BJ (cell line): ENCODE results near the gene DNAAF3. TPM values are rescaled to one million over a fixed set of nuclear protein-coding genes. Genes with fewer than 3 reads are reported as not detected.
A peak's percentile ranks its signal among the peaks of the same experiment; 100 is the strongest.

ENCODE experiments used
- CTCF ChIA-PET: fragments of 350-600 bp; formaldehyde crosslinking; extraction: SDS; loops from one replicate; lab custom pipeline; 2021; ENCODE audit warnings: antibody characterized with exemption, inconsistent platforms; lab: Yijun Ruan, JAX
- POLR2A ChIA-PET: fragments of 300-600 bp; sonication (Branson Sonifier 250); formaldehyde crosslinking; extraction: SDS; loops from one replicate; lab custom pipeline; 2021; ENCODE audit warnings: antibody characterized with exemption; lab: Charles Lee
- DNase-seq: peaks from one replicate; pipeline ENCODE4 v3.0.0-alpha.2; 2011; ENCODE audit warnings: low read depth
- H3K27me3 ChIP-seq: 2 replicates; pipeline ENCODE4 v1.6.0; 2011; ENCODE audit warnings: low read length; ENCODE audit not compliant: control insufficient read depth, insufficient read depth
- H3K36me3 ChIP-seq: 2 replicates; pipeline ENCODE4 v1.5.1; 2011; ENCODE audit warnings: low read length; ENCODE audit not compliant: control insufficient read depth, insufficient read depth
- H3K4me3 ChIP-seq: 2 replicates; pipeline ENCODE4 v1.5.1; 2011; ENCODE audit warnings: low read depth, mild to moderate bottlenecking, control low read depth, low read length
- CTCF ChIP-seq: IDR thresholded peaks from 2 replicates; pipeline ENCODE4 v1.5.1; 2011; ENCODE audit warnings: low read depth, mild to moderate bottlenecking, control low read depth, inconsistent platforms, low read length, moderate library complexity; ENCODE audit not compliant: insufficient read depth
- polyA plus RNA-seq: library from polyadenylated mRNA; depleted of rRNA; stranded (reverse); fragments of >200 nt; gene quantifications from 2 replicates; pipeline ENCODE4 v1.2.3, GENCODE V29; 2011

The DNAAF3 gene
- polyA plus RNA-seq, 1 experiment: 0.39 TPM

- Histone ChIP-seq H3K4me3 (no peak overlapping the region), H3K27me3 (peaks cover 7% of the 10 kb centered on the region; the same call in 1 of the 2 replicates), H3K36me3 (no peaks in the 10 kb centered on the region)
- POLR2A ChIA-PET: no interaction called here
- no peak for DNase-seq
- CTCF ChIA-PET: interaction anchor here (0.7 to 3.0 kb wide), 26 partner anchors 9 to 487 kb away, joined by 3 to 43 read pairs (median 6); partner anchors contain the start of genes BRSK1, PPP6R1, RDH13 and ZNF784
- TF ChIP-seq CTCF: peak; percentile 98
Measured at GRCh38 chr19:55160128-55160985, 6.1 kb downstream of the DNAAF3 start.

GRCh38 chr19:55158848-55159749 is 7.3 kb downstream of the DNAAF3 start:
- TF ChIP-seq CTCF: no peak
- ChIA-PET CTCF (interaction anchor here (0.7 to 3.0 kb wide), 17 partner anchors 8 to 315 kb away, joined by 3 to 43 read pairs (median 8); partner anchors contain the start of genes PPP6R1 and RDH13), POLR2A (no interaction called here)
- H3K27me3 ChIP-seq: peaks cover 7% of the 10 kb centered on the region; the same call in 1 of the 2 replicates
- H3K4me3 ChIP-seq: no peak overlapping the region
- no peak for DNase-seq
- no peaks in the 10 kb centered on the region for H3K36me3 ChIP-seq

GRCh38 chr19:55158423-55158822 is 8.0 kb downstream of the DNAAF3 start:
- no peak for TF ChIP-seq CTCF
- peaks cover 7% of the 10 kb centered on the region; the same call in 1 of the 2 replicates for H3K27me3 ChIP-seq
- DNase-seq: no peak
- no peaks in the 10 kb centered on the region for H3K36me3 ChIP-seq
- H3K4me3 ChIP-seq: no peak overlapping the region
- POLR2A ChIA-PET: no interaction called here
- CTCF ChIA-PET: interaction anchor here (2.7 kb wide), 1 partner anchor 260 kb away, joined by 9 read pairs; no protein-coding TSS in a partner anchor

GRCh38 chr19:55157064-55157908 is 9.1 kb downstream of the DNAAF3 start, which contains the start of gene TNNI3:
Gene TNNI3, minus strand, starts transcription at chr19:55157732. Its CDS starts 143 bp downstream, at chr19:55157589.
- ChIA-PET POLR2A (no interaction called here), CTCF (interaction anchor here (0.7 kb wide), 1 partner anchor 66 kb away, joined by 4 read pairs; no protein-coding TSS in a partner anchor)
- Histone ChIP-seq H3K27me3 (peaks cover 5% of the 10 kb centered on the region; the same call in 1 of the 2 replicates), H3K4me3 (no peak within 1 kb of the TSS), H3K36me3 (no peaks in the 10 kb centered on the region)
- DNase-seq: no peak
- TF ChIP-seq CTCF: no peak
